Ureter (tissue), 1 donor: ENCODE data around the gene CACNA1C. TPM values are rescaled to one million over a fixed set of nuclear protein-coding genes. Genes with fewer than 3 reads are reported as not detected.

Experiments used
- DNase-seq: peaks from one replicate; pipeline ENCODE4 v3.0.0-alpha.2; 2020; ENCODE audit warnings: low spot score
- total RNA-seq: library from RNA; stranded (reverse); gene quantifications from one replicate; pipeline ENCODE4 v1.2.4, GENCODE V29; 2023
- donor health status: DM: yes; HTN: yes; CAD: no.

Gene CACNA1C
- total RNA-seq, 1 donor from 2014 or later, result 30.1 TPM

DNA sequence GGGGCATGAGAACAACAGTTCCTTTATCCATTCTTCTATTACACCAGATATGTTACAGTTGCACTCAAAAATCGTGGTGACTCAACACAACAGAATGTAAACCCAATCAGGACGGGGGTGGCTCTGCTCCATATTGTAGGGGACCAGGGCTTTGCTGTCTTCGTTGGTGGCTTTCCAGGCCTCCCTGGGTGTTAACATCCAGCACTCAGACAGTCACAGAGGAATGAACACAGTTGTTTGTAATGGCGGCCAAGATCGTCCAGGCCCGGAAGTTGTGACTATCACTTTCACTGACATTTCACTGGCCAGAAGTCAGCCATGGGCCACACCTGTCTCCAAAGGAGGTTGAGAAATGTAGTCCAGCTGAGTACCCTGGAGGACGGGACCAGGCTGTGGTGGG, 204.1 kb downstream of the CACNA1C start:
- DNase-seq, result no peak

GRCh38 chr12:2258025-2258424, 205.2 kb downstream of the CACNA1C start:
- DNase-seq, result no peak

DNA sequence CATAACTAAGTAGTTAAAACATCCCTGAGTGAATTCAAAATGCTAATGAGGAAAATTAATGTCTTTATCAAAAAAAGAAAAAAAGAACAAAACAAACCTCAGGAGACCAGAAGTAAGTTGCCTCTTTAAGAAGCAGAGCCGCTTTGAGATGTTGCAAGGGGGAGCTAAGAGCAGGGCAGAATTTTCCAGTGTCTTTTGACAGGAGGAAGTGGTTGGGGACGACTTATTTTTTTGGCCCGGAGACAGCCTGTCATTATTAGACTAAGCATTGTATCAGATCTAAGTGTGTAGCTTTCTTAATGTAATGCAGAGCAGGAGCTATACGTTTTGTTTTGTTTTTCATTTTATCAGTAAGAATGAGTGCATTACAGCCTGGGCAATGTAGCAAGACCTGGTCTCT, 206.6 kb downstream of the CACNA1C start:
- no peak for DNase-seq

DNA sequence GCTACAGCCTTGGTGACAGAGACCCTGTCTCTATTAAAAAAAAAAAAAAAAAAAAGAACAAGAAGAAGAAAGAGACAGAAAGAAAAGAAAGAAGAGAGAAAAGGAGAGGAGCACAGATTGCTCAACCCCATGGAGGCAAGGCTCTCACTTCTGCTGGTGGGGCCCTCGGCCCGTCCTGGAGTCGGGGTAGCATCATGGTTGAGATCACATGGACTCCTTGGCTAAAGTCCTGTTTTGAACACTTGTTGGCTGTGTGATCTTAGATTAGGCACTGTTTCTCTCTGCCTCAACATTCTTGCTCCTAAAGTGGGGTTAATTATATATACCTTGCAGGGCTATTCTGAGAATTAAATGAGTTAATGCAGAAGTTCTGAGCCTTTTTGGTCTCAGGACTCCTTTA, 207.7 kb downstream of the CACNA1C start:
- DNase-seq, result no peak

DNA sequence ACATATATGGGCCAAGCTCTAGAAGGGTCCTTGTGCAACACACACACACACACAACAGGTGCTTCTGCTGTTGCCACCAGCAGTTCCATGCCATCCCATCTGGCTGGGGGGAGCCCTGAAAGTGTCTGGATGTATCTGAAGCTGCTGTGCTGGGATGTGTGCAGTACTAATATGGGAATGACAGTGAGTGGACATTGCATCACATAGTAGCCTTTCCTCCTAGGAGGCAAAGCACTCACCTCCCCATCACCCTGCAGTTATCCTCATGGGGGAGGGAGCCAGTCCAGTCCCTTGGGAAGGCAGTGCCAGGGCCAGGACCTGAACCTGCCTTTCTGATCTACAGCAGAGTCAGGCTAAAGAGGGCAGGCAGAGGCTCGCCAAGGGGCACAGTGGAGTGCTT, 208.9 kb downstream of the CACNA1C start:
- DNase-seq, result no peak

GRCh38 chr12:2262449-2262848, 209.7 kb downstream of the CACNA1C start:
- DNase-seq, result no peak

DNA sequence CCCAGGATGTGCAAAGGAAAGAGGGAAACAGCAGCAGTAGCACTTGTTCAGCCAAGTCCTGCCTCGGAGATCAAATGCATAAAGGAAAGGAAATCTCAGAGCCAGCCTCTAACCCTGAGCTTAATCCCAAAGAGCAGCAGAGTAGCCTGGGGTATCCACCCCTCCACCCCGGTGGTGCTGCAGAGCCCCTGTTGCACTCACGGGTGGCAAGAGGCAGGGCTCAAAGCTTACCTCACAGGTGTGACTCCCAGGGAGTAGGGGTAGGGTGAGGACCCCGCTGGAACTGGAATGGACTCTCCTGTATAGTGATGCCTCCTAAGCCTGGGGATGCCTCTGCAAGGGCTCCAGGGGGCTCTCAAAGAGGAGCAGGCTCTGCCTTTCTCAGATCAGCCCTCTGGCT, 211.1 kb downstream of the CACNA1C start:
- DNase-seq, result no peak

DNA sequence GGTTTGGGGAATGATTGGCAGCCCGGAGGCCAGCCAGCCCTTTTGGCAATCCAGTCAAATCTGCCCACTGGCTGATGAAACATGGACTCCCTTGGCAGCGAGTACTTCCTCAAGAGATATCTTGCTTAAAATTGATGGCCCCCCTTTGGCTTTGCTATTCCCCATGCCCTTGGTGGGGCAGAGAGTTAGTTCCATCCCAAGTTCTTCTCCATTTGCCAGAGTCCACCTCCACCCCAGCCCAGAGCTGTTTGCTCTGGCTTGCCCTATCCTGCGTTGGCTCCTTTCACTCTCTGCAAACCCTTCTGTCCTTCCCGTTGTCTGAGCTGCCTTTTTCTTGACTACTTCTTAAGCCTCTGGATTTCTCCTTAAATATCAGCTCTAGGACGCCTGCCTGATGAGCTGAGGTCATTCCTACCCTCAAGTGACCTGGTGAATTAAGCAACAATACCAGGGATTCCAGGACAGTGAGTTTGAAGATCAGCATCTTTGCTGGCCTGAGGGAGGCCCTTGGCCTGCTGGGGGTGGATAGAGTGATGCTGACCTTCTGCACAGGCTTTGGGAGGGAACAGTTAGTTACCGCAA, 212.0 kb downstream of the CACNA1C start:
- DNase-seq, result no peak

- no peak for DNase-seq
Observed at GRCh38 chr12:2265461-2266167, 212.8 kb downstream of the CACNA1C start.

DNA sequence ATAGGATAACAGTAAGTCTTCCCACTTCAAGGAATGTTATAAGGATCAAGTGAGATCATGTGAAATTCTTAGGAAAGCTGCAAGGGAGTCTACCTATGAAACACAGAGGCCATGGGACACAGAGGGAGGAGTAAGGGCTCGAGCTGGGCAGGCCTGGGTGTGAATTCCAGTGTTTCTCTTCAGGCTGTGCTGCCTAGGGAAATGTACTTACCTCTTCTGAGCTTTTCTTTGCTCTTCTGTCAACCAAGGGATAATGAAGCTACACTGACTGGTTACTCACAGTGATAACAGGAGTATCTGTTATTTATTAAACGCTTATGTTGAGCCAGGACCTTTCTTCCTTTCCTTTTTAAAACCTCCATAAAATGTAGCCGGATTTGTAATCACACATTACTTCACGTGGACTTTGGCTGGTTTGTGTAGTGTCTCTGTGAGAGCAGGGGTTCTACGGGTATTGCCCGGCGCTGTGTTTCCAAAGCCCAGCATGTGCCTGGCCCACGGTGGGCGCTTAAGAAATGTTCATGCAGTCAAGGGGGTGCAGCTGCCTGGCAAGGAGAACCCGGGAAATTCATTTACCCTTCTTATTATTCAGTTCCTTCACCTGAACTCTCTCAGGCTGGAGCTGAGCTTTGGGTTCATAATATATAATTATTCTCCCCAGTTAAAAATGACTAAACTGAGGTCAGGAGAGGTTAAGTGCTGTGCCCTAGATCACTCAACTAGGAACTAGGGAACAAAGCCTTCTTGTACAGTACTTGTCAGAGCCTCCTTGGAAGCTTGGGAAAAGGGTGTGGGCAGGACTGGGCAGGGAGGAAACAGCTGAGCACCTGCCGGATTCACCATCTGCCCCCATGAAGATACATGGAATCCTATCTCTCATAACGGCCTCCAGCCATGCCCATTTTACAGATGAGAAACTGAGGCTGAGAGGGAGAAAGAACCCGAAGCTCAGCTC, 214.2 kb downstream of the CACNA1C start:
- DNase-seq, result no peak

DNA sequence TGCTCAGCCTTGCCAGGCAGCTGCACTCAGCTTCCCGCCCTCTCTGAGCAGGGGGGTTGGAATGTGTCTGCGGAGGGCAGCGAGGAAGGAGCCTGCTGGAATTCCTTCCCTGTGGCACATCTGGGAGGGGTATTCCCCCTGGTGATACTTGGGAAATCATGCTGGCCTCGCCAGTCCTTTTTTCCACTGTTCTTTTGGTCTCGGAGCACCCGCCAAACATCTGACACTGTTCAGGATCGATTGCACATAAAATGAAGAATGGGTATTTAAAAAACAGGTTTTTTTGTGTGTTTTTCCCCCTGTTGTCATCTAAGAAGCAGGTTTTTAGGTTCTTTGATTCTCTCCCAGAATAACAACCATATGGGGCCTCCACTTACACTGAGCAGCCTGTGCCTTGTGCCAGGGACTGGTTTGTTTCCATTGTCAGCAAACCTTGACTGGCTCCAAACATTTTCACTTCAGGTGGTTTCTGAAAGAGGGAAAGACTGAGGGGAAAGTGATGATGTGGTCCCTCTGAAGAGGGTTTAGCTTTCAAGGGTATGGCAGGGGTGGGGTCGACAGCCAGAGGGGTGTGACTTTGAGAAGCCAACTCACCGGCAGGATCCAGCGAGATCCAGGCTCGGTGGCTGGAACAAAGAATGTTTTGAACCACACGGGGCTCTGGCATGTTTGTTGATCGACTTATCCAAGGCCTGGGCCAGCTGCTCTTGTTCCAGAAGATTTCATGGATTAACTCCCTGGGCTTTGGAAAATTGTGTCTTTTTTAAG, 215.1 kb downstream of the CACNA1C start:
- DNase-seq, result no peak

DNA sequence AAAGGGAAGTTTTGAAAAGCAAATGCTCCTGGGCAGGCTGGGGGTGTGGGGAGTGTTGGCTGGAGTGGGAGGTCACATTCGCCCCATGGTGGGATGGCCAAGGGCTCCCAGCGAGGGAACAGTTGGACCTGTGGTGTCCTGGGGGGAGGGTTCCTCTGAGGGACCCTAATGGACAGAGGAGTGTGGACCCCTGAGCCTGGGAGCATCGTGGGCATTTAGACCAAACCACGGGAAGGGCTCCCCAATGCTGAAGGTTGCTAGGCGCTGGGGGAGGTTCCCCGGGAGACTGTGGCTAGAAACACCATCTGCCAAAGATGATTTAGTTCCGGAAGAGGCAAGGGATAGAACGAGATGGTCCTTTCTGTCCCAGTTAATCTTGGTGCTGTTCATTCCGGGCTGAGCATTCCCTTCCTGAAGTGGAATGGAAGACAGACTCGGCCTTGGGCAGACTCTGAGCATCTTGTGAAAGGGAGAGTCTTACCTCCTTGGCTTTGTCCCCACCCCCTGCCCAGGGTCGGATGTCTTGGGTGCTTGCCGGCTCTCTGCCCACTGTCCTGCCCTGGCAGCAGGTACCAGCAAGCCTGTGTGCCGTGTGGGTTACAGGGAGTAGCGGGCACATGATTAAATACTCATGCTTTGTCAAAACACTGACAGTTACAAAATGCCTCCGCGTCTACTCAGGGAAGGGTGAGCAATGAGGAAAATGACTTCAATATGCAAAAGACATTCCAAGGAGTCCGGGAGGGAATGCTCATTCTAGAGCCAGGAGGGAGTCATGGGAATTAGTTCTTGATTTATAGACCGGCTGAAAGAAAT, 215.9 kb downstream of the CACNA1C start:
- DNase-seq, result no peak

DNA sequence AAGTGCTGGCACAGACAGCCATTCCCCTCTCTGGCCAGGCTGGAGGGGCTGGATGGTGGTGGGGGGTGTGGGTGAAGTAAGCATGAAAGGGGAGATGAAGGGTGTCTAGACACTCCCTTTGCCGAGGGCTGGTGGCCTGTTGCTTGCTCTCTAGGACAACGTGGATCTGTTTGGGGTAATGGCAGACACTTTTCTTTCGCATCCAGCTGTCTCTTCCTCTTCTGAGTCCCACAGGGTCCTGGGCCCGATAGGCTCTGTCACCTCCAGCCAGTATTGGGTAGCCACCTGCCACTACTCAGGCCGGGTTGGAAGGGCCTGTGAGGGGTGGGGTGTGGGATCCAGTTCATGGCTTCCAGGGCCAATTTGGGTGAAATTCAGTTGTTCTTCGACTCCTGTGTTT, 218.1 kb downstream of the CACNA1C start:
- no peak for DNase-seq

GRCh38 chr12:2271961-2272360, 219.2 kb downstream of the CACNA1C start:
- no peak for DNase-seq

GRCh38 chr12:2273288-2273687, 220.5 kb downstream of the CACNA1C start:
- no peak for DNase-seq

DNA sequence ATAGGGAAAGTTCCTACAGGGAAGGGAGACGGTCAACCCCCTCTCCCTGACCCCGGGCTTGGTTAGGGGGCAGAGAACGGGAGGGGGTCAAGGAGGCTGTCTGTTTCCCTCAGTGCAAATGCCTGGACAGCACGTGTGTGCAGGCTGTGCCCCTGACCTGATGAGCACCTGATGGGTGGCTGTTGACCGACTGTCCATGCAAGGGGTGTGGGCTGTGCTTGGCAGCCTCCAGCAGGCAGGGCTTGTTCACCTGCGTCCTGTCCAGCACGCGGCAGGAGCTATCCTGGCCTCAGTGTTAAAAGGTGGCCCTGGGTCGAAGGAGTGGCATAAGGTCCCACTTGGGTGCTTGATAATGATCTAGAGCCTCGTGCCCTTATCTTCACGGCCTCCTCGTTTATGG, 221.0 kb downstream of the CACNA1C start:
- DNase-seq, result no peak

DNA sequence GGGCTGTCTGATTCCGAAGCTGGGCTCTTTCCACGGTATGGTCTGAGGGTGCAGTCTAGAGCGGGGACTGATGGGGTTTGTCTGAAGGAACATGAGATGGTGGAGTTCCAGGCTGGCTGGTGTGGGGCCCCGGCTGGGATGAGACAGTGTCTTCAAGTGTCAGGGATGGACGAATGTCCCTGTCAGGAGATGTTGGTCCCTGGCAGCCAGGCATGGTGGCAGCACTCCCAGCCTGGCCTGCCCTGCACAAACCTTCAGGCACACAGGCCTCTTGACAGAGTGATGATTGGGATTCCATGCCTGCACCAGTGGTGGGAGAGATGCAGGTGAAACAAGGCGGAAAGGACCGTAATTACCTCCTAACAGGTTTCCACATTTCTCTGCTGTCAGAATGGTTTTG, 221.9 kb downstream of the CACNA1C start:
- DNase-seq, result no peak

DNA sequence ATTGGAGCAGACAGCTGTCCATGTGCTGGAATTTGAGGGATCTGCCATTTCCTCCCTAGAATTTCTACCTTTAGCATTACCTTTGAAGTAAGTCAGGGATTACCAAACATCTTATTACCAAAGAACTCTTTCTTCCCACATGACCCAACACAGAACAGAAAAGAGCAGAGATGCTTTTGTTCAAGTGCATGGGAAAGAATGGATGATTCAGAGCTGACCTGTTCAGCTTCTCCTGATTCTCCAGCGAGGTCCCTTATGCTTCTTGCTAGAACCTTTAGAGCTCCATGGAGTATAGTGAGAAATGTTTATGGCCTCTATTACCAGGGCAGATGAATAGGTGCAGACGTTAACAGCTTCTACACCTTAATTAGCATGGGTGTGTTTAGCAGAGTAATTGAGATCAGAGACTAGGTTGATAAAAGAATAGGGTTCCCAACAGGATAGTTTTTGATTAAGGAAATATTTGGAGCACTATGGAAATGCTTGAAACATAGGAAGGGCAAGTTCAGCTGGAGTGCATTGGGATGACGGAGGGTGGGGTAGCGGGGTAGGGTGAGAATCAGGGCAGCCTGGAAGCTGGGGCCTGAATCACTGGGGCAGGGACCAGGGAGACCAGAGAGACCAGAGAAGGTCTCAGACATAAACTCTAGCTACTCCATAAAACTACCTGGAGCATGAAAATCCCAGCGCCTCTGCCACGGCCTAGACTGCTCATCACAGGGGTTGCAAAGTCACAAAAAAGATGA, 223.7 kb downstream of the CACNA1C start:
- DNase-seq, result no peak

DNA sequence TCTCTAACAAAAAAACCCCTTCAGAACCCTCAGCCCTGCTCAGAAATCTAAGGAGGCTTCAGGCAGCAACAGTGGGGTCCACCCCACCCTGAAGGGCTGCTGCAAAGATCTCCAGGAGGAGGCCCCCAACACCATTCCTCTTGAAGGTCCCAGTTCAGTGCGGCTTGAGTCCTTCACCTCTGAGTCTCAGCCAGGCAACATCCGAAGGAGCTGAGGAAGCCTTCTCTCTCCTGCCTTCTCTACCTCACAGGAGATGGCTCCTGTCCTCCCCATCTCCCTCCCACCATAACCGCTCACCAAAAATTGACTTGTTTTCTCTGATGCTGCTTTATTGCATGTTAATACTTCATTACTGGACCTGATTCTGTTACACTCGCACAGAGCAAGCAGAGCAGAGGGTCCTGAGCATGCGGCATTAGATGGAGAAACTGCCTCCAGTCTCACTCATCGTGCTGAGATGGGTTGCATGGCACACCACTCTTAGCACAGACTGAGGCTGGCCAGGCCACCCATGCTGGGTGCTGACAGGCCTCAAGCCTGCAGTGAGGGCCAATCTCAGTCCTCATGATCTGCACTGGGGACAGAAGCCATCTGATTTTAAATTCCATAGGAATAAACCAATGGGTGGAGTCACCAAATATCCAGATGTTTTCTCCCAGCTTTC, 224.8 kb downstream of the CACNA1C start:
- DNase-seq, result no peak

DNA sequence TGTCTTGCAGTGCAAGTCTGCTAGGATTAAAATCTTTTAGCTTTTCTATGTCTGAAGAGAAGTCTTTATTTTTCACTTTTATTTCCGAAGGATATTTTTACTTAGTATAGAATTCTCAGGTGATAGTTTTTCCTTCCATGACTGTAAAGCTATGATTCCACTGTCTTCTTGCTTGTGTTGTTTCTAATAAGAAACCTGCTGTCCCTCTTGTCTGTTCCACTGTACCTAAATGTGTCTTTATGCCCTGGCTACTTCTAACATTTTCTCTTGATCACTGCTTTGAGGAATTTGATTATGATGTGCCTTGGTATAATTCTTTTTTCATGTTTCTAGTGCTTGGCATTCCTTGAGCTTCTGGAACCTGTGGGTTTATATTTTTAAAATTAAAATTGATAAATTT, 228.7 kb downstream of the CACNA1C start:
- DNase-seq, result no peak
